ENCODE data around the gene RAD51D.

- TF ChIP-seq CTCF (IDR thresholded peaks at IDR 0.05; ENCODE audit: insufficient read depth, low read length), result no peak
- peak; percentile 60 for TF ChIP-seq GABPA (IDR thresholded peaks at IDR 0.05; ENCODE audit: low read depth)
- no peak for TF ChIP-seq REST (IDR thresholded peaks at IDR 0.05; ENCODE audit: insufficient replicate concordance, low read depth)
- 0 out of 2 replicates have a peak, but pooled peaks have one; percentile 23 for TF ChIP-seq POLR2AphosphoS5 (IDR thresholded peaks at IDR 0.05; ENCODE audit: low read depth)
- TF ChIP-seq SPI1 (IDR thresholded peaks at IDR 0.05; ENCODE audit: borderline replicate concordance, low read depth), result peak; percentile 96
Observed at GRCh38 chr17:35051183-35051578, 68.5 kb downstream of the RAD51D start.
